HG03025 (cell line): ENCODE data around the gene CD180.

Source experiments
- ATAC-seq: cut with Tn5 transposase; IDR thresholded peaks from one replicate; pipeline ENCODE4 v1.9.1; 2021; ENCODE audit warnings: mild to moderate bottlenecking, moderate library complexity; ENCODE audit not compliant: unreplicated experiment, low FRiP score

Gene CD180

GRCh38 chr5:67139030-67139429 is 57.6 kb downstream of the CD180 start:
- no peak for ATAC-seq

- ATAC-seq: no peak
These were observed 61.1 kb downstream of the CD180 start for GRCh38 chr5:67135381-67135984.

DNA sequence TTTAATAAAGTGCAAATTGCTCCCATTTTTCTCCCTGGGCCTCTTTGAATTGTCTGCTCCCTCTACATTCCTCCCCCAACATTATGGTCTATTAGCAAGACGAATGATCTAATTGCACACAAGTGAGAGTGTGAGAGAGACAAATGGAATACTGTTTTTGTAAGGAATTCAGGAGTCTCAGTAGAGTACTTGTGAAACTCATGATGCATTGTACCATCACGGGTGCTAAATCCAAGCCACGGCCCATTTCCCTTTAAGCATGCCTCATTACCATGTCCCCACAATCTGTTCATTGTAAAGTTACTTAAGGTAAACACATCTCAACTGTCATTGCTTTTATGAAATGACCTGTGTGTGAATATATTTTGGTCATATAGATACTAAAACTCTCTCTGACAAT is 62.8 kb downstream of the CD180 start:
- no peak for ATAC-seq

- no peak for ATAC-seq
These were observed 63.4 kb downstream of the CD180 start for GRCh38 chr5:67133217-67133616.

DNA sequence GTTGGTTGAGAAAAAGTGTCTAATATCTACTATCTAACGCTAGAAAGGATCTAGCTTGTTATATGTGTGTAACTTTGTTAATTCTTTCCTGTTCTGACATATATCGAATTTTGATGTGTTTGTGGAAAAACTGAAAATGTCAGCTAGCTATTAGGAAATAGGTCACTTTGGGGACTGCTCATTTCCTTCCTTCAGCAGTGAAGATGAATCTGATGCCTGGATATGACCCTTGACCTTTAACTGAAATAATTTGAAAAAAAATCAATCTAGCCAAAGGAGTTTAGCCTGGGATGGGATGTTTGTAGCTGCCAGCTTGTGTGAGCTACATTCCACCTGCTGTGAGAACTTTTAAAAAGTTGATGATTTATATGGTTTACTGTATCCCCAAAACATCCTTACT is 66.8 kb downstream of the CD180 start:
- ATAC-seq: no peak
